Transverse colon (tissue), 4 donors: ENCODE data around the gene DENND2A.

Experiments
- EP300 ChIP-seq: sonication (generic); formaldehyde crosslinking; IDR thresholded peaks from one replicate; pipeline ENCODE4 v1.6.1; 2017; ENCODE audit warnings: antibody characterized with exemption, low read depth
- POLR2A ChIP-seq: fragments of 450-650 bp; IDR thresholded peaks from one replicate; pipeline ENCODE4 v1.6.1; 2016; ENCODE audit warnings: antibody characterized with exemption, mild to moderate bottlenecking, moderate library complexity
- POLR2AphosphoS5 ChIP-seq, 3 donors: sonication (generic); formaldehyde crosslinking; IDR thresholded peaks; one replicate each; pipeline ENCODE4 v1.6.1; 2016; ENCODE audit warnings: antibody characterized with exemption in 3 of 3
- TF ChIP-seq, protein P1 (sequence below), 5 experiments: fragments of 200-600 bp in 3 of 5; fragments of 450-650 bp in 2 of 5; sonication (generic) in 3 of 5; IDR thresholded peaks; 1 replicate in 2 of 5; 2 replicates in 3 of 5; pipeline ENCODE4 v1.5.1; 2016 to 2017; ENCODE audit warnings: antibody characterized with exemption in 5 of 5, inconsistent platforms in 3 of 5, mild to moderate bottlenecking in 2 of 5, moderate library complexity in 1 of 5

DNA sequence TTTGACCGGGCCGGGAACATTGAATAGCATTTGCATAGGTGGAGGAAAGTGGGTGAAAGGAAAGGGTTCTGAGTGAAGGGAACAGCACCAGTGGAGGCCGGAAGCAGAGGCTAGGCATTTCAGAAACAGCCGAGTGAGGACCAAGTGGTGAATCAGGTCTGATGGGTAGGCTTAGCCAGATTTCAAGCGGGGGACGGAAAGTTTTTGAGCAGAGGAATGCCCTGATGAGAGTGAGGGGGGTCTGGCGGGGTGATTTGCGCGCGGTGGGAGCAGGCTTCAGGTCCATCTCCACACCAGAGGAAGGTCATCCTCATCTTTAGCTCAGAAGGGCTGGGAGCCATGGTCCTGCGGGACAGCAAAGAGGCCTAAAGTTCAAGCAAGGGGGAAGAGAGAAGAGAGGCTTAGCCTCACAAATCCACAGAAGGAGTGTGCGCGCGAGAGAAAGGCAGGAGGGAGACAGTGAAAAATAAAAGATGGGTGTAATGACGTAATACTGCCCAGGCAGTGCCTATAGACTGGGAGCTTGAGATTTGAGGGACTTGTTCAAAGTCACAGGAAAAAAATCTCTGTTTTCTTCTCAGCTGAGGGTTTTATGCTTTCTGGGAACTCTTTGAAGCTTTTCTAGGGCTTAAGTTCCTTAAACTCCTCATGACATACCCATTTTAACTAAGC, 1.0 kb upstream of the DENND2A start:
- TF ChIP-seq POLR2AphosphoS5 (IDR thresholded peaks at IDR 0.05), result no peak
- TF ChIP-seq, protein P1, sequence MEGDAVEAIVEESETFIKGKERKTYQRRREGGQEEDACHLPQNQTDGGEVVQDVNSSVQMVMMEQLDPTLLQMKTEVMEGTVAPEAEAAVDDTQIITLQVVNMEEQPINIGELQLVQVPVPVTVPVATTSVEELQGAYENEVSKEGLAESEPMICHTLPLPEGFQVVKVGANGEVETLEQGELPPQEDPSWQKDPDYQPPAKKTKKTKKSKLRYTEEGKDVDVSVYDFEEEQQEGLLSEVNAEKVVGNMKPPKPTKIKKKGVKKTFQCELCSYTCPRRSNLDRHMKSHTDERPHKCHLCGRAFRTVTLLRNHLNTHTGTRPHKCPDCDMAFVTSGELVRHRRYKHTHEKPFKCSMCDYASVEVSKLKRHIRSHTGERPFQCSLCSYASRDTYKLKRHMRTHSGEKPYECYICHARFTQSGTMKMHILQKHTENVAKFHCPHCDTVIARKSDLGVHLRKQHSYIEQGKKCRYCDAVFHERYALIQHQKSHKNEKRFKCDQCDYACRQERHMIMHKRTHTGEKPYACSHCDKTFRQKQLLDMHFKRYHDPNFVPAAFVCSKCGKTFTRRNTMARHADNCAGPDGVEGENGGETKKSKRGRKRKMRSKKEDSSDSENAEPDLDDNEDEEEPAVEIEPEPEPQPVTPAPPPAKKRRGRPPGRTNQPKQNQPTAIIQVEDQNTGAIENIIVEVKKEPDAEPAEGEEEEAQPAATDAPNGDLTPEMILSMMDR (IDR thresholded peaks at IDR 0.05), result no peak
- TF ChIP-seq POLR2A, result no peak
- TF ChIP-seq EP300, result no peak
